GM19328 (cell line): ENCODE measurements around the gene GARIN5A.
"Not testable (repeated sequence)": the region's sequence is repeated elsewhere in the genome, so short reads cannot be mapped to it uniquely, and the experiment has no call there.

ENCODE experiments used
- ATAC-seq: cut with Tn5 transposase; IDR thresholded peaks from one replicate; pipeline ENCODE4 v1.9.1; 2021; ENCODE audit warnings: mild to moderate bottlenecking, moderate library complexity; ENCODE audit not compliant: unreplicated experiment

GARIN5A gene

GRCh38 chr19:50489461-50490011, 12.9 kb upstream of the GARIN5A start:
- no peak for ATAC-seq

- no peak for ATAC-seq
Measured at GRCh38 chr19:50488389-50489194, 11.9 kb upstream of the GARIN5A start.

GRCh38 chr19:50486823-50487515, 10.3 kb upstream of the GARIN5A start:
- ATAC-seq: no peak

GRCh38 chr19:50485284-50485955, 8.8 kb upstream of the GARIN5A start:
- no peak for ATAC-seq

GRCh38 chr19:50482916-50483315, 6.3 kb upstream of the GARIN5A start:
- no peak for ATAC-seq

GRCh38 chr19:50482271-50482855, 5.7 kb upstream of the GARIN5A start:
- ATAC-seq: no peak

- no peak for ATAC-seq
Measured at GRCh38 chr19:50481351-50482149, 4.9 kb upstream of the GARIN5A start.

- no peak for ATAC-seq
Measured at GRCh38 chr19:50480281-50481111, 3.8 kb upstream of the GARIN5A start.

GRCh38 chr19:50479761-50480251, 3.2 kb upstream of the GARIN5A start:
- no peak for ATAC-seq

- no peak for ATAC-seq
Measured at GRCh38 chr19:50478901-50479715, 2.5 kb upstream of the GARIN5A start.

- no peak for ATAC-seq
Measured at GRCh38 chr19:50477751-50478515, 1.3 kb upstream of the GARIN5A start.

GRCh38 chr19:50476907-50477238, 225 bp upstream of the GARIN5A start:
- no peak for ATAC-seq

GRCh38 chr19:50475736-50476223, 868 bp downstream of the GARIN5A start:
- no peak for ATAC-seq

- no peak for ATAC-seq
Measured at GRCh38 chr19:50475101-50475568, 1.5 kb downstream of the GARIN5A start.

- not testable (repeated sequence) for ATAC-seq
Measured at GRCh38 chr19:50473336-50473735, 3.3 kb downstream of the GARIN5A start.

- ATAC-seq: no peak
Measured at GRCh38 chr19:50468818-50469217, 7.8 kb downstream of the GARIN5A start.

GRCh38 chr19:50467566-50467965, 9.1 kb downstream of the GARIN5A start:
- ATAC-seq: no peak

GRCh38 chr19:50466706-50467039, 10.0 kb downstream of the GARIN5A start:
- no peak for ATAC-seq
